ENCODE results near the gene MARCHF6.

- no peak for TF ChIP-seq CTCF (IDR thresholded peaks at IDR 0.05 in 8 of 11, conservative IDR thresholded peaks at IDR 0.05 in 3 of 11)
- TF ChIP-seq POLR2A (IDR thresholded peaks at IDR 0.05) = no peak
- TF ChIP-seq POLR2AphosphoS5 (IDR thresholded peaks at IDR 0.05) = no peak
These were observed 24.1 kb upstream of the MARCHF6 start for GRCh38 chr5:10329446-10329819.
